SJCRH30 (cell line): Measurements from ENCODE around the gene ARHGEF39. TPM values are rescaled to one million over a fixed set of nuclear protein-coding genes. Genes with fewer than 3 reads are reported as not detected.
A peak's percentile ranks its signal among the peaks of the same experiment; 100 is the strongest.

ENCODE experiments used
- DNase-seq, 2 experiments: peaks; one replicate each; pipeline ENCODE4 v3.0.0-alpha.2; 2015 to 2020
- H3K27ac ChIP-seq: fragments of 250-450 bp; sonication (Bioruptor Pico); 2 replicates; pipeline ENCODE4 v1.5.1; 2020; ENCODE audit warnings: mild to moderate bottlenecking, moderate library complexity
- H3K27me3 ChIP-seq: fragments of 250-450 bp; sonication (Bioruptor Pico); 2 replicates; pipeline ENCODE4 v1.5.1; 2020; ENCODE audit warnings: mild to moderate bottlenecking, moderate library complexity
- H3K36me3 ChIP-seq: fragments of 250-450 bp; sonication (Bioruptor Pico); 2 replicates; pipeline ENCODE4 v1.5.1; 2020; ENCODE audit warnings: mild to moderate bottlenecking, moderate library complexity
- H3K4me1 ChIP-seq: fragments of 250-450 bp; sonication (Bioruptor Pico); 2 replicates; pipeline ENCODE4 v1.5.1; 2020; ENCODE audit warnings: mild to moderate bottlenecking, moderate library complexity
- H3K4me3 ChIP-seq: fragments of 250-450 bp; sonication (Bioruptor Pico); 2 replicates; pipeline ENCODE4 v1.5.1; 2020; ENCODE audit warnings: mild to moderate bottlenecking, moderate library complexity
- H3K9me3 ChIP-seq: fragments of 250-450 bp; sonication (Bioruptor Pico); replicated peaks from 2 replicates; pipeline ENCODE4 v1.5.1; 2020; ENCODE audit warnings: mild to moderate bottlenecking, moderate library complexity
- total RNA-seq: library from RNA; depleted of rRNA; stranded (reverse); fragments of >200 nt; shearing (Covaris generic); gene quantifications from 2 replicates; pipeline ENCODE4 v1.2.3, GENCODE V29; 2014

The ARHGEF39 gene
- total RNA-seq, 1 experiment from 2014 or later, result 11.9 TPM

GRCh38 chr9:35673132-35674024 lies 8.4 kb upstream of the ARHGEF39 start, which contains the start of gene CA9:
Gene CA9, plus strand, starts transcription at chr9:35673928. Its CDS starts 32 bp downstream, at chr9:35673960.
- H3K27ac ChIP-seq, result no peak within 1 kb of the TSS
- no peak for DNase-seq
- no peaks in the 10 kb centered on the region for H3K27me3 ChIP-seq
- no peak within 1 kb of the TSS for H3K4me3 ChIP-seq
- peaks cover 20% of the 10 kb centered on the region for H3K4me1 ChIP-seq
- H3K36me3 ChIP-seq, result no peaks in the 10 kb centered on the region
- no peaks in the 10 kb centered on the region for H3K9me3 ChIP-seq

- H3K9me3 ChIP-seq, result no peaks in the 10 kb centered on the region
- no peak overlapping the region for H3K27ac ChIP-seq
- peak; percentile 21 to 53 for DNase-seq
- H3K27me3 ChIP-seq, result no peaks in the 10 kb centered on the region
- H3K4me1 ChIP-seq, result peaks cover 26% of the 10 kb centered on the region
- no peak overlapping the region for H3K4me3 ChIP-seq
- no peaks in the 10 kb centered on the region for H3K36me3 ChIP-seq
These were observed 4.5 kb upstream of the ARHGEF39 start for GRCh38 chr9:35669331-35670145.

GRCh38 chr9:35667939-35668338 lies 2.9 kb upstream of the ARHGEF39 start:
- Histone ChIP-seq H3K27ac (no peak overlapping the region), H3K27me3 (no peaks in the 10 kb centered on the region)

GRCh38 chr9:35666549-35666948 lies 1.6 kb upstream of the ARHGEF39 start:
- H3K4me1 ChIP-seq, result peaks cover 23% of the 10 kb centered on the region
- no peaks in the 10 kb centered on the region for H3K27me3 ChIP-seq
- DNase-seq, result no peak
- no peaks in the 10 kb centered on the region for H3K9me3 ChIP-seq
- no peak overlapping the region for H3K4me3 ChIP-seq
- no peaks in the 10 kb centered on the region for H3K36me3 ChIP-seq
- H3K27ac ChIP-seq, result no peak overlapping the region

More at GRCh38 chr9:35667939-35668338, 2.9 kb upstream of the ARHGEF39 start:
- Histone ChIP-seq H3K9me3 (no peaks in the 10 kb centered on the region), H3K36me3 (no peaks in the 10 kb centered on the region), H3K4me1 (peaks cover 23% of the 10 kb centered on the region), H3K4me3 (no peak overlapping the region)
- DNase-seq, result no peak

GRCh38 chr9:35666045-35666444 lies 1.1 kb upstream of the ARHGEF39 start:
- Histone ChIP-seq H3K4me3 (no peak overlapping the region), H3K27me3 (no peaks in the 10 kb centered on the region), H3K27ac (no peak overlapping the region), H3K9me3 (no peaks in the 10 kb centered on the region), H3K4me1 (peaks cover 23% of the 10 kb centered on the region), H3K36me3 (no peaks in the 10 kb centered on the region)
- DNase-seq, result no peak

GRCh38 chr9:35665471-35665818 lies 450 bp upstream of the ARHGEF39 start:
- Histone ChIP-seq H3K4me3 (peak overlapping the region; percentile 64), H3K27me3 (no peaks in the 10 kb centered on the region), H3K36me3 (no peaks in the 10 kb centered on the region), H3K9me3 (no peaks in the 10 kb centered on the region), H3K4me1 (peaks cover 23% of the 10 kb centered on the region), H3K27ac (peak overlapping the region; percentile 72; the same call in 1 of the 2 replicates)
- no peak for DNase-seq

GRCh38 chr9:35662437-35662836 lies 2.6 kb downstream of the ARHGEF39 start:
- H3K4me1 ChIP-seq, result peaks cover 6% of the 10 kb centered on the region; the same call in 1 of the 2 replicates
- H3K27ac ChIP-seq, result no peak overlapping the region
- H3K4me3 ChIP-seq, result no peak overlapping the region
- H3K27me3 ChIP-seq, result no peaks in the 10 kb centered on the region
- DNase-seq, result no peak
- H3K9me3 ChIP-seq, result no peaks in the 10 kb centered on the region
- no peaks in the 10 kb centered on the region for H3K36me3 ChIP-seq

GRCh38 chr9:35661756-35662350 lies 3.1 kb downstream of the ARHGEF39 start:
- Histone ChIP-seq H3K36me3 (no peaks in the 10 kb centered on the region), H3K27ac (no peak overlapping the region), H3K4me1 (peaks cover 6% of the 10 kb centered on the region; the same call in 1 of the 2 replicates), H3K27me3 (no peaks in the 10 kb centered on the region), H3K4me3 (no peak overlapping the region), H3K9me3 (no peaks in the 10 kb centered on the region)
- DNase-seq, result no peak

- H3K27ac ChIP-seq, result no peak overlapping the region
- no peak overlapping the region for H3K4me3 ChIP-seq
- H3K27me3 ChIP-seq, result no peaks in the 10 kb centered on the region
- H3K9me3 ChIP-seq, result no peaks in the 10 kb centered on the region
- DNase-seq, result no peak
- H3K36me3 ChIP-seq, result no peaks in the 10 kb centered on the region
- H3K4me1 ChIP-seq, result peaks cover 2% of the 10 kb centered on the region; the same call in 1 of the 2 replicates
These were observed 4.0 kb downstream of the ARHGEF39 start for GRCh38 chr9:35660966-35661415.

- no peak overlapping the region for H3K27ac ChIP-seq
- DNase-seq, result no peak
These were observed 5.7 kb downstream of the ARHGEF39 start for GRCh38 chr9:35659340-35659739.

GRCh38 chr9:35658968-35659220 lies 6.1 kb downstream of the ARHGEF39 start:
- peak in 1 of 2 experiments; percentile 34 for DNase-seq
- no peaks in the 10 kb centered on the region for H3K9me3 ChIP-seq
- no peaks in the 10 kb centered on the region for H3K36me3 ChIP-seq
- no peaks in the 10 kb centered on the region for H3K27me3 ChIP-seq
- peak overlapping the region; percentile 83 for H3K4me3 ChIP-seq
- H3K27ac ChIP-seq, result 0 out of 2 replicates have a peak overlapping the region, but pooled peaks have one; percentile 96
- H3K4me1 ChIP-seq, result no peaks in the 10 kb centered on the region

More at GRCh38 chr9:35659340-35659739, 5.7 kb downstream of the ARHGEF39 start:
- Histone ChIP-seq H3K4me1 (no peaks in the 10 kb centered on the region; the same call in 1 of the 2 replicates), H3K9me3 (no peaks in the 10 kb centered on the region), H3K27me3 (no peaks in the 10 kb centered on the region), H3K4me3 (no peak overlapping the region; the same call in 1 of the 2 replicates), H3K36me3 (no peaks in the 10 kb centered on the region)

- Histone ChIP-seq H3K9me3 (no peaks in the 10 kb centered on the region), H3K4me1 (no peaks in the 10 kb centered on the region), H3K27me3 (no peaks in the 10 kb centered on the region), H3K27ac (peak within 1 kb of the TSS; percentile 96), H3K4me3 (peak within 1 kb of the TSS; percentile 83), H3K36me3 (no peaks in the 10 kb centered on the region)
- DNase-seq, result peak; percentile 78 to 88
These were observed 6.6 kb downstream of the ARHGEF39 start, which contains the start of gene CCDC107 for GRCh38 chr9:35658137-35658967. Gene CCDC107, plus strand, starts transcription at chr9:35658292. Its CDS starts 88 bp downstream, at chr9:35658380.

- Histone ChIP-seq H3K27me3 (no peaks in the 10 kb centered on the region), H3K9me3 (no peaks in the 10 kb centered on the region), H3K4me1 (no peaks in the 10 kb centered on the region), H3K36me3 (no peaks in the 10 kb centered on the region), H3K4me3 (peak within 1 kb of the TSS; percentile 83), H3K27ac (peak within 1 kb of the TSS; percentile 96)
- peak; percentile 99 for DNase-seq
These were observed 7.4 kb downstream of the ARHGEF39 start, which contains the start of gene RMRP for GRCh38 chr9:35657546-35658136. Gene RMRP, minus strand, starts transcription at chr9:35658019.
